Measurements from ENCODE around the gene ZDHHC14. TPM values are rescaled to one million over a fixed set of nuclear protein-coding genes. Genes with fewer than 3 reads are reported as not detected.
"Not testable (repeated sequence)": the region's sequence is repeated elsewhere in the genome, so short reads cannot be mapped to it uniquely, and the experiment has no call there.

ZDHHC14 gene
- total RNA-seq, 2 donors from 2014 or later: 13.0 to 19.1 TPM

DNA sequence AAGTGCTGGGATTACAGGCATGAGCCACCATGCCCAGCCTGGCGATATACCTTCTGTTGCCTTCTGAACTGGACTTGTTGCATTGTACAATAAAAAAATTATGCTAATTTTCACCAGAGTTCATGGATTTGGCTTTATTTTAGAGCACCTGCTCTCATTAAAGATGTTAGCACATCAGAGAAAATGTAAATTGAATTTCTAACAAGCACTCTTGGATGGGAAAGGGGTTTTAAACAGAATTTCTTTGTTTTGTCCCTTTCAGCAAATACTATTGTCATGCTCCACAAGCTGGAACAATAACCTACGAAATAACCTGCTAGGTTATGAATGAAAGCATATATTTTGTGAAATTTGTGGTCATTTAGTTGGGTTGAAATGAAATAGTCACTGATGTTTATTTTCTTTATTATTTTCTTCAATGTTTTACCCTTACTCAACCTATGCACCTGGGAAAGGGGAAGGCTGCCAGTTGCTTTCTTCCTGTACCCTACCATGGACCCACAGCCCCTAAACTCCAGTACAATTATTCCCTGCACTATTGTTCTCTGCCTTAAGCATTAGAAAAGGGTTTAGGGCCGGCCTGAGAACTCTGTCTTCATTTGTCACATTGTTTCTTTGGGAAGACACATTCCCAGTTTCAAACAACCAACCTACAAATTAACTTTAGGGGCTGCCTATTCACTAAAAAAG, 22.2 kb downstream of the ZDHHC14 start:
- no peaks in the 10 kb centered on the region for H3K27me3 ChIP-seq
- no peaks in the 10 kb centered on the region for H3K36me3 ChIP-seq
- H3K4me1 ChIP-seq: no peaks in the 10 kb centered on the region
- H3K4me3 ChIP-seq: no peak overlapping the region
- H3K27ac ChIP-seq: no peak overlapping the region
- TF ChIP-seq, protein P1, sequence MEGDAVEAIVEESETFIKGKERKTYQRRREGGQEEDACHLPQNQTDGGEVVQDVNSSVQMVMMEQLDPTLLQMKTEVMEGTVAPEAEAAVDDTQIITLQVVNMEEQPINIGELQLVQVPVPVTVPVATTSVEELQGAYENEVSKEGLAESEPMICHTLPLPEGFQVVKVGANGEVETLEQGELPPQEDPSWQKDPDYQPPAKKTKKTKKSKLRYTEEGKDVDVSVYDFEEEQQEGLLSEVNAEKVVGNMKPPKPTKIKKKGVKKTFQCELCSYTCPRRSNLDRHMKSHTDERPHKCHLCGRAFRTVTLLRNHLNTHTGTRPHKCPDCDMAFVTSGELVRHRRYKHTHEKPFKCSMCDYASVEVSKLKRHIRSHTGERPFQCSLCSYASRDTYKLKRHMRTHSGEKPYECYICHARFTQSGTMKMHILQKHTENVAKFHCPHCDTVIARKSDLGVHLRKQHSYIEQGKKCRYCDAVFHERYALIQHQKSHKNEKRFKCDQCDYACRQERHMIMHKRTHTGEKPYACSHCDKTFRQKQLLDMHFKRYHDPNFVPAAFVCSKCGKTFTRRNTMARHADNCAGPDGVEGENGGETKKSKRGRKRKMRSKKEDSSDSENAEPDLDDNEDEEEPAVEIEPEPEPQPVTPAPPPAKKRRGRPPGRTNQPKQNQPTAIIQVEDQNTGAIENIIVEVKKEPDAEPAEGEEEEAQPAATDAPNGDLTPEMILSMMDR (IDR thresholded peaks at IDR 0.05): no peak
- DNase-seq (ENCODE audit: low spot score): no peak
- no peaks in the 10 kb centered on the region for H3K9me3 ChIP-seq

DNA sequence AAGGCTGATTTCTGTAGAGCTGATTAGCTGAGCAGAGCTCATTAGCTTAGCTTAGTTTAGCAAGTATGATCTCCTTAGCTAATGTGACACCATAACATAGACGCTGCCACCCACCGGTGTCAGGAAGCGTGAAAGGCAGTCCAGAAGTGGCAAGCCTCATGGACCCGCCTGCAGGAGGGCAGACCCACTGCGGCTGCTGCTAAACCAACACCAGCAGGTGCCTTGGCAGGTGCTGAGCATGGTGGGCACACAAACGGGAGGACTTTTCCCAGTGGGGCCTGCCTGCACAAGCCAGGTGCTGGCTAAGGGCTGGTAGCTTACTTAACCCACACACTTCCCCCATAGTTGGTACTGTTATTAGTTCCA, 22.7 kb downstream of the ZDHHC14 start:
- H3K36me3 ChIP-seq: no peaks in the 10 kb centered on the region
- DNase-seq (ENCODE audit: low spot score): no peak
- H3K4me1 ChIP-seq: no peaks in the 10 kb centered on the region
- no peaks in the 10 kb centered on the region for H3K9me3 ChIP-seq
- H3K4me3 ChIP-seq: no peak overlapping the region
- TF ChIP-seq, protein P1 (IDR thresholded peaks at IDR 0.05): no peak
- H3K27ac ChIP-seq: no peak overlapping the region
- H3K27me3 ChIP-seq: no peaks in the 10 kb centered on the region

DNA sequence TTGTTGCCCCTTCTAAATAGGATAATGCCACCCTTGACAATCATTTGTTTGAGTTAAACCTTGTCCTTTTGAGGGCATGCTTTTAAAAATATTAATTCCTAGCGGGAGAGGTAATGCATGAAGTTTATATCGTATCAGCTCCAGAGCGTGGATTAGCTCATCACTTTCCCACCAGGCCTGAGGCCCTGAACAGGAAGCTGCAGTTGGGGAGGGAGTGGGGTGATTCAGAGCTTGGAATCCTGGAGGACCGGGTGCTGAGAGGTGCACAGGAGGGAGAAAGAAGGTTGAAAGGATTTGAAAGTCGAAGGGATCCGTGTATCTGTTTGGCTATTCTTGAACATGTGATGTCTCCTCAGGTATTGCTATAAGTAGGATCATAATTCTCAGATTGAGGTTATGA, 25.0 kb downstream of the ZDHHC14 start:
- H3K27ac ChIP-seq: no peak overlapping the region
- H3K9me3 ChIP-seq: no peaks in the 10 kb centered on the region
- no peaks in the 10 kb centered on the region for H3K27me3 ChIP-seq
- H3K4me3 ChIP-seq: no peak overlapping the region
- peaks cover 0 to 5% of the 10 kb centered on the region in 2 donors for H3K4me1 ChIP-seq
- no peaks in the 10 kb centered on the region for H3K36me3 ChIP-seq
- DNase-seq (ENCODE audit: low spot score): no peak
- TF ChIP-seq, protein P1 (IDR thresholded peaks at IDR 0.05): no peak

DNA sequence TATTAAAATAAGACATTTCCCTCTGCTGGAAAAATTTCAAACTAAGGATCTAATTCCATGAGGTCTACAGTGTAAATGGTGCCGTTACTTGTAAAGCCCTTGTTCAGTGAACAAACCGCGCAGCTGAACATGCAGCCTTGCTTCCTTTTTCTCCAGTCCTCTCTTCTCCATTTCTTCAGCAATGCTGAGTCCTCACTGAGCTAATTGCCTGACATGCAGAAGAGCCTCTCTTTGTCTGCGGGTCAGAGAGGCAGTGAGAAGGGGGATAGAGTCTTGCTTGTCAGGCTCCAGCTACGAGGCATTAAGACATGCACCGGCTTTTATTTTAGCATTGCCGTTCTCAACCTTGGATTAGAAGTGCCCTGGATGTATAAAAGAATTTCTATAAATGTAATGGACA, 25.7 kb downstream of the ZDHHC14 start:
- Histone ChIP-seq H3K36me3 (no peaks in the 10 kb centered on the region), H3K4me1 (peaks cover 0 to 5% of the 10 kb centered on the region in 2 donors), H3K9me3 (no peaks in the 10 kb centered on the region), H3K4me3 (no peak overlapping the region), H3K27me3 (no peaks in the 10 kb centered on the region), H3K27ac (no peak overlapping the region)
- TF ChIP-seq, protein P1 (IDR thresholded peaks at IDR 0.05): no peak
- no peak for DNase-seq (ENCODE audit: low spot score)

DNA sequence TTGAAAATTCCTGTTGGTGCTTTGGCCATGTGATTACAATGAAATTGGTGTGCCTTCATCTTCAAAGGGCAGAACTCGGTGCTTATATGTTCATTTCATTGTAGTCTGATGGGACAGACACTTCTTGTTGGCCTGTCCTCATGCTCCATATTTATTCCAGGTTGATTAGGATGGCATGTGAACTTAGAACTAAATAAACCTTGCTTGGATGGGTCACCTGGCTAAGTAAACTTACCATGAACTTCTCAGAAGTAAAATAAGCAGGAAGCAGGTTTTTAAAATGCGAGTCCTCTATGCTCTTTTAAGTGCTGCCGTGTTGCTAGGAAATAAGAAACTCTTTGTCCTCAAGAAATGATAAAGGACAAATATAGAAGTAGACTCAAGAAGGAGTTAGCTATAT, 26.7 kb downstream of the ZDHHC14 start:
- Histone ChIP-seq H3K27me3 (no peaks in the 10 kb centered on the region), H3K36me3 (no peaks in the 10 kb centered on the region), H3K9me3 (no peaks in the 10 kb centered on the region), H3K27ac (no peak overlapping the region), H3K4me3 (no peak overlapping the region), H3K4me1 (peaks cover 0 to 5% of the 10 kb centered on the region in 2 donors)
- TF ChIP-seq, protein P1 (IDR thresholded peaks at IDR 0.05): no peak
- no peak for DNase-seq (ENCODE audit: low spot score)

DNA sequence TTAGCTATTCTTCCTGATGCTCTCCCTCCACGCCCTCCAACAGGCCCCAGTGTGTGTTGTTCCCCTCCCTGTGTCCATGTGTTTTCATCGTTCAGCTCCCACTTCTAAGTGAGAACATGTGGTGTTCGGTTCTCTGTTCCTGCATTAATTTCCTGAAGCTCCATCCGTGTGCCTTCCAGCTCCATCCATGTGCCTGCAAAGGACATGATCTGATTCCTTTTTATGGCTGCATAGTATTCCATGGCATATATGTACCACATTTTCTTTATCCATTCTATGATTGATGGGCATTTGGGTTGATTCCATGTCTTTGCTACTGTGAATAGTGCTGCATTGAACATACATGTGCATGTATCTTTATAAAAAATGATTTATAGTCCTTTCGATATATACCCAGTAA, 27.4 kb downstream of the ZDHHC14 start:
- H3K27ac ChIP-seq; H3K4me1 ChIP-seq; H3K4me3 ChIP-seq; DNase-seq (ENCODE audit: low spot score); H3K9me3 ChIP-seq; H3K36me3 ChIP-seq; H3K27me3 ChIP-seq: not testable (repeated sequence)
